ENCODE measurements around the gene EPAS1. TPM values are rescaled to one million over a fixed set of nuclear protein-coding genes. Genes with fewer than 3 reads are reported as not detected.

The EPAS1 gene
- total RNA-seq, 1 donor from 2014 or later, result not detected

DNA sequence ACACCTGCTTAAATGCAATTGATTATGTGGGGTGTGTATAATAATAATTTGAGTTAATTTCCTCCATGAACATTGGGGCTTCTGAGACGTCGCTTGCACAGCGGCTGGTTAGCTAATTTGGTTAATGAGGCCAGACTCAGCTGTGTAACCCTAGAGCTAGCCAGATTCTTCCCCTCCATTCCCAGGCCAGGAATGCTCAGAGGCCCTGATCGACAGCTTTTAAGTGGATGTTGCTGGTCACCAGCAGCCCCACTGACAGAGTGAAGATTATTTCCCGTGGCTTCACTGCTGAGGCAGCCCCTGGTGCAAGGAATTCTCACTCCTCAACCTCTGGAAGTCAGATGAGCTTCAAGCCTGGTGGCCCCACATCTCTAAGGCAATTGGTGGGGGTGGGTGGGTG, 12.4 kb upstream of the EPAS1 start:
- Mint-ChIP-seq H3K36me3 (ENCODE audit: unreplicated experiment) (no peaks in the 10 kb centered on the region), H3K4me3 (ENCODE audit: unreplicated experiment) (no peak overlapping the region), H3K4me1 (ENCODE audit: low read depth, unreplicated experiment) (peaks cover 11% of the 10 kb centered on the region), H3K27ac (ENCODE audit: unreplicated experiment) (no peak overlapping the region), H3K9me3 (ENCODE audit: unreplicated experiment) (peaks cover 3% of the 10 kb centered on the region), H3K27me3 (ENCODE audit: unreplicated experiment) (no peaks in the 10 kb centered on the region)
- peak; percentile 34 for DNase-seq
- TF ChIP-seq, protein P1, sequence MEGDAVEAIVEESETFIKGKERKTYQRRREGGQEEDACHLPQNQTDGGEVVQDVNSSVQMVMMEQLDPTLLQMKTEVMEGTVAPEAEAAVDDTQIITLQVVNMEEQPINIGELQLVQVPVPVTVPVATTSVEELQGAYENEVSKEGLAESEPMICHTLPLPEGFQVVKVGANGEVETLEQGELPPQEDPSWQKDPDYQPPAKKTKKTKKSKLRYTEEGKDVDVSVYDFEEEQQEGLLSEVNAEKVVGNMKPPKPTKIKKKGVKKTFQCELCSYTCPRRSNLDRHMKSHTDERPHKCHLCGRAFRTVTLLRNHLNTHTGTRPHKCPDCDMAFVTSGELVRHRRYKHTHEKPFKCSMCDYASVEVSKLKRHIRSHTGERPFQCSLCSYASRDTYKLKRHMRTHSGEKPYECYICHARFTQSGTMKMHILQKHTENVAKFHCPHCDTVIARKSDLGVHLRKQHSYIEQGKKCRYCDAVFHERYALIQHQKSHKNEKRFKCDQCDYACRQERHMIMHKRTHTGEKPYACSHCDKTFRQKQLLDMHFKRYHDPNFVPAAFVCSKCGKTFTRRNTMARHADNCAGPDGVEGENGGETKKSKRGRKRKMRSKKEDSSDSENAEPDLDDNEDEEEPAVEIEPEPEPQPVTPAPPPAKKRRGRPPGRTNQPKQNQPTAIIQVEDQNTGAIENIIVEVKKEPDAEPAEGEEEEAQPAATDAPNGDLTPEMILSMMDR (IDR thresholded peaks at IDR 0.05; ENCODE audit: partially characterized antibody, unreplicated experiment), result no peak

- Mint-ChIP-seq H3K27me3 (ENCODE audit: unreplicated experiment) (no peaks in the 10 kb centered on the region), H3K36me3 (ENCODE audit: unreplicated experiment) (peaks cover under 1% of the 10 kb centered on the region), H3K27ac (ENCODE audit: unreplicated experiment) (no peak overlapping the region), H3K4me3 (ENCODE audit: unreplicated experiment) (no peak overlapping the region), H3K4me1 (ENCODE audit: low read depth, unreplicated experiment) (peaks cover 11% of the 10 kb centered on the region), H3K9me3 (ENCODE audit: unreplicated experiment) (peaks cover 3% of the 10 kb centered on the region)
- no peak for DNase-seq
- TF ChIP-seq, protein P1 (IDR thresholded peaks at IDR 0.05; ENCODE audit: partially characterized antibody, unreplicated experiment), result no peak
These were observed 10.5 kb upstream of the EPAS1 start for GRCh38 chr2:46286715-46287114.

- H3K4me3 Mint-ChIP-seq (ENCODE audit: unreplicated experiment), result no peak overlapping the region
- no peaks in the 10 kb centered on the region for H3K9me3 Mint-ChIP-seq (ENCODE audit: unreplicated experiment)
- no peak overlapping the region for H3K27ac Mint-ChIP-seq (ENCODE audit: unreplicated experiment)
- peaks cover 2% of the 10 kb centered on the region for H3K4me1 Mint-ChIP-seq (ENCODE audit: low read depth, unreplicated experiment)
- TF ChIP-seq, protein P1 (IDR thresholded peaks at IDR 0.05; ENCODE audit: partially characterized antibody, unreplicated experiment), result no peak
- no peak for DNase-seq
- peaks cover 5% of the 10 kb centered on the region for H3K27me3 Mint-ChIP-seq (ENCODE audit: unreplicated experiment)
- H3K36me3 Mint-ChIP-seq (ENCODE audit: unreplicated experiment), result peaks cover 5% of the 10 kb centered on the region
These were observed 7.1 kb upstream of the EPAS1 start for GRCh38 chr2:46290078-46290477.

- H3K27ac Mint-ChIP-seq (ENCODE audit: unreplicated experiment), result no peak overlapping the region
- H3K27me3 Mint-ChIP-seq (ENCODE audit: unreplicated experiment), result peaks cover 19% of the 10 kb centered on the region
- no peaks in the 10 kb centered on the region for H3K9me3 Mint-ChIP-seq (ENCODE audit: unreplicated experiment)
- H3K36me3 Mint-ChIP-seq (ENCODE audit: unreplicated experiment), result peaks cover 5% of the 10 kb centered on the region
- TF ChIP-seq, protein P1 (IDR thresholded peaks at IDR 0.05; ENCODE audit: partially characterized antibody, unreplicated experiment), result no peak
- H3K4me3 Mint-ChIP-seq (ENCODE audit: unreplicated experiment), result no peak overlapping the region
- no peaks in the 10 kb centered on the region for H3K4me1 Mint-ChIP-seq (ENCODE audit: low read depth, unreplicated experiment)
- no peak for DNase-seq
These were observed 3.7 kb upstream of the EPAS1 start for GRCh38 chr2:46293466-46293865.

GRCh38 chr2:46294176-46294836, 2.9 kb upstream of the EPAS1 start:
- Mint-ChIP-seq H3K27me3 (ENCODE audit: unreplicated experiment) (peaks cover 21% of the 10 kb centered on the region), H3K27ac (ENCODE audit: unreplicated experiment) (no peak overlapping the region), H3K4me1 (ENCODE audit: low read depth, unreplicated experiment) (peaks cover 2% of the 10 kb centered on the region), H3K4me3 (ENCODE audit: unreplicated experiment) (no peak overlapping the region), H3K9me3 (ENCODE audit: unreplicated experiment) (peaks cover 1% of the 10 kb centered on the region), H3K36me3 (ENCODE audit: unreplicated experiment) (peaks cover 5% of the 10 kb centered on the region)
- TF ChIP-seq, protein P1 (IDR thresholded peaks at IDR 0.05; ENCODE audit: partially characterized antibody, unreplicated experiment), result no peak
- peak; percentile 41 for DNase-seq

Data from glutamatergic neuron (in vitro differentiated cells).